ENCODE measurements around the gene POLR3E. TPM values are rescaled to one million over a fixed set of nuclear protein-coding genes. Genes with fewer than 3 reads are reported as not detected.
A peak's percentile ranks its signal among the peaks of the same experiment; 100 is the strongest.

Gene POLR3E
- total RNA-seq, 1 experiment from 2014 or later: 54.6 TPM

- peak; percentile 49 for DNase-seq
- H3K4me1 ChIP-seq (ENCODE audit: low read length): peaks cover 49% of the 10 kb centered on the region
- no peaks in the 10 kb centered on the region for H3K36me3 ChIP-seq (ENCODE audit: insufficient read depth, low read length)
- peak overlapping the region; percentile 76 for H3K4me2 ChIP-seq (ENCODE audit: low read depth, low read length, poor library complexity, severe bottlenecking)
- H4K20me1 ChIP-seq (ENCODE audit: insufficient read depth, low read depth, low read length): no peaks in the 10 kb centered on the region
- peak overlapping the region; percentile 91 for H3K9ac ChIP-seq (ENCODE audit: low read length)
- H3K79me2 ChIP-seq (ENCODE audit: low read length): peaks cover 60% of the 10 kb centered on the region
- H3K27me3 ChIP-seq (ENCODE audit: low read length): no peaks in the 10 kb centered on the region
- H2AFZ ChIP-seq (ENCODE audit: low read length): peak overlapping the region; percentile 13; the same call in 1 of the 2 replicates
- H3K4me3 ChIP-seq (ENCODE audit: low read length): peak overlapping the region; percentile 83
- 0 out of 2 replicates have a peak overlapping the region, but pooled peaks have one; percentile 4 for H3K27ac ChIP-seq (ENCODE audit: low read length)
- no peaks in the 10 kb centered on the region for H3K9me2 ChIP-seq (replicated peaks; ENCODE audit: insufficient read depth, low read length)
- no peaks in the 10 kb centered on the region for H3K9me3 ChIP-seq (ENCODE audit: low read length)
Measured at GRCh38 chr16:22372882-22373661, 75.9 kb downstream of the POLR3E start.

- H3K27me3 ChIP-seq (ENCODE audit: low read length): no peaks in the 10 kb centered on the region
- DNase-seq: peak; percentile 70
- no peak overlapping the region for H3K27ac ChIP-seq (ENCODE audit: low read length)
- H3K4me2 ChIP-seq (ENCODE audit: low read depth, low read length, poor library complexity, severe bottlenecking): peak overlapping the region; percentile 76
- H2AFZ ChIP-seq (ENCODE audit: low read length): peak overlapping the region; percentile 13; the same call in 1 of the 2 replicates
- H3K9me3 ChIP-seq (ENCODE audit: low read length): no peaks in the 10 kb centered on the region
- peaks cover 49% of the 10 kb centered on the region for H3K4me1 ChIP-seq (ENCODE audit: low read length)
- no peaks in the 10 kb centered on the region for H4K20me1 ChIP-seq (ENCODE audit: insufficient read depth, low read depth, low read length)
- H3K36me3 ChIP-seq (ENCODE audit: insufficient read depth, low read length): no peaks in the 10 kb centered on the region
- H3K4me3 ChIP-seq (ENCODE audit: low read length): peak overlapping the region; percentile 83
- H3K79me2 ChIP-seq (ENCODE audit: low read length): peaks cover 53% of the 10 kb centered on the region
- peak overlapping the region; percentile 91 for H3K9ac ChIP-seq (ENCODE audit: low read length)
- no peaks in the 10 kb centered on the region for H3K9me2 ChIP-seq (replicated peaks; ENCODE audit: insufficient read depth, low read length)
Measured at GRCh38 chr16:22373662-22374310, 76.6 kb downstream of the POLR3E start.

GRCh38 chr16:22374311-22375116 is 77.3 kb downstream of the POLR3E start, which contains the start of gene CDR2:
TSS of gene CDR2 (minus strand) at chr16:22374619. CDS start at chr16:22374309, 310 bp downstream.
- peak within 1 kb of the TSS; percentile 90 for H2AFZ ChIP-seq (ENCODE audit: low read length)
- H4K20me1 ChIP-seq (ENCODE audit: insufficient read depth, low read depth, low read length): no peaks in the 10 kb centered on the region
- peak within 1 kb of the TSS; percentile 83 for H3K4me3 ChIP-seq (ENCODE audit: low read length)
- H3K36me3 ChIP-seq (ENCODE audit: insufficient read depth, low read length): no peaks in the 10 kb centered on the region
- H3K9me3 ChIP-seq (ENCODE audit: low read length): no peaks in the 10 kb centered on the region
- peak within 1 kb of the TSS; percentile 91 for H3K9ac ChIP-seq (ENCODE audit: low read length)
- peak; percentile 99 for DNase-seq
- no peak within 1 kb of the TSS for H3K27ac ChIP-seq (ENCODE audit: low read length)
- H3K9me2 ChIP-seq (replicated peaks; ENCODE audit: insufficient read depth, low read length): no peaks in the 10 kb centered on the region
- no peaks in the 10 kb centered on the region for H3K27me3 ChIP-seq (ENCODE audit: low read length)
- peak within 1 kb of the TSS; percentile 92 for H3K4me2 ChIP-seq (ENCODE audit: low read depth, low read length, poor library complexity, severe bottlenecking)
- peaks cover 43% of the 10 kb centered on the region for H3K4me1 ChIP-seq (ENCODE audit: low read length)
- peaks cover 45% of the 10 kb centered on the region for H3K79me2 ChIP-seq (ENCODE audit: low read length)

DNA sequence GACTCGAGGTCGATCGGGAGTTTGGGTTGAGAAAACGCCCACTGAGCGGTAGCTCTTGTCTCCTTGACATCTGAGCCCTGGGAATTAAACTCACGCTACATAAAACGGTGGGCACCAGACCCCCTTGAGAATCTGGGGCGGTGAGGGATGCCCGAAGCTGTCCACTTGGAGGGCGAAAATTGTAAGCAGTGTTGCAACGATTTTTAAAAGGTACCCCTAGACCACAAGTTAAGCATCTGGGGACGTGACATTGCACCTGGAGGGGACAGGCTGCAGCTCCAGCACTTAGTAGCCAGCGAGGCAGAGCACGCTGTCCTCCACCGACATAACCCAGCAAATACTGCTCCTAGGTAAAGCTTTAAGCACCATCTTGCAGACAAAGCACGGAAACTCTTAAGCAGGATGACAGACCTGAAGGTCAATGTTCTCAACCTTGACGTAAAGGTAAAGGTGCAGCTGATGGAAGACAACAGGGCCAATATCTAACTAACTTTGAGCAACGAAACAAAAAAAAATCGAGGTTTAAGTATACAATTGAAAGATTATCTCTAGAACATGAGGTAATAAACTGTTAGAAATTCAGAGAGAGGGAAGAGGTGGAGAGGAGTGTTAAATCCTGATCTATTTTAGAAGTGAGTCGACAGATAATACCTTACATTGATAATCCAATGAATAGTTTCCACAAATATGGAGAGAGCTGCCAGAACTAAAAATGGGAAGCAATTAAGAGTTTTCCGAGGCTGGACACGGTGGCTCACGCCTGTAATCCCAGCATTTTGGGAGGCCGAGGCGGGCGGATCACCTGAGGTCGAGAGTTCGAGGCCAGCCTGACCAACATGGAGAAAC is 78.1 kb downstream of the POLR3E start:
- no peak overlapping the region for H3K27ac ChIP-seq (ENCODE audit: low read length)
- H3K36me3 ChIP-seq (ENCODE audit: insufficient read depth, low read length): no peaks in the 10 kb centered on the region
- H3K27me3 ChIP-seq (ENCODE audit: low read length): no peaks in the 10 kb centered on the region
- no peaks in the 10 kb centered on the region for H4K20me1 ChIP-seq (ENCODE audit: insufficient read depth, low read depth, low read length)
- H3K4me1 ChIP-seq (ENCODE audit: low read length): peaks cover 35% of the 10 kb centered on the region
- DNase-seq: peak; percentile 58
- H3K4me3 ChIP-seq (ENCODE audit: low read length): peak overlapping the region; percentile 83
- H3K9ac ChIP-seq (ENCODE audit: low read length): peak overlapping the region; percentile 75
- peak overlapping the region; percentile 90 for H2AFZ ChIP-seq (ENCODE audit: low read length)
- H3K9me3 ChIP-seq (ENCODE audit: low read length): no peaks in the 10 kb centered on the region
- H3K79me2 ChIP-seq (ENCODE audit: low read length): peaks cover 37% of the 10 kb centered on the region
- no peaks in the 10 kb centered on the region for H3K9me2 ChIP-seq (replicated peaks; ENCODE audit: insufficient read depth, low read length)
- H3K4me2 ChIP-seq (ENCODE audit: low read depth, low read length, poor library complexity, severe bottlenecking): peak overlapping the region; percentile 92

DNA sequence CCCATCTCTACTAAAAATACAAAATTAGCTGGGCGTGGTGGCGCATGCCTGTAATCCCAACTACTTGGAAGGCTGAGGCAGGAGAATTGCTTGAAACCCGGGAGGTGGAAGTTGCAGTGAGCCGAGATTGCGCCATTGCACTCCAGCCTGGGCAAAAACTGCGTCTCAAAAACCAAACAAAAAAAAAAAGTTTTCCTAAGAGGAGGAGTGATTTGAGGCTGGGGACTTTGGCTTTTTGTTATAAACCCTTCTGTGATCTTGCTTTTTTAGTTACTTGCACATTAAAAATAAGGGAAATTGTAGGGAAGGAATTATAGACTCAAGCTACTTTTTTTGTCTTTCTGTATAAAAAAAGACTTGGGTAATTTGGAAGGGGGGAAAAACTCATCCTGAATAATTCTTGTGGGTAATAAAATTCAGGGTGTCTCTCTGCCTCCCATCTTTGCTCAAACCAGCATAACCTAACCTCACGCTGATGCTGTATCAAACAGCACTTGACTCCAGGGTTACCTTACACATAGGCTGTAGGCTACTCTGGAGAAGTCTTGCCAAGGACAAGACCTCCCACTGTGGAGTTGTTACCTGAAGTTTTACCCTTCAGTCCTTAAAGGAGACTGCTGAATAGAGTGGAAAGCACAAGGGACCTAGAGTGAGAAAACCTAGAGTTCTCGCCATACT is 78.9 kb downstream of the POLR3E start:
- H2AFZ ChIP-seq (ENCODE audit: low read length): no peak overlapping the region
- no peak overlapping the region for H3K4me3 ChIP-seq (ENCODE audit: low read length)
- no peaks in the 10 kb centered on the region for H3K9me2 ChIP-seq (replicated peaks; ENCODE audit: insufficient read depth, low read length)
- no peak overlapping the region for H3K27ac ChIP-seq (ENCODE audit: low read length)
- H4K20me1 ChIP-seq (ENCODE audit: insufficient read depth, low read depth, low read length): no peaks in the 10 kb centered on the region
- no peak overlapping the region for H3K4me2 ChIP-seq (ENCODE audit: low read depth, low read length, poor library complexity, severe bottlenecking)
- no peaks in the 10 kb centered on the region for H3K9me3 ChIP-seq (ENCODE audit: low read length)
- H3K79me2 ChIP-seq (ENCODE audit: low read length): peaks cover 31% of the 10 kb centered on the region
- H3K9ac ChIP-seq (ENCODE audit: low read length): no peak overlapping the region
- no peaks in the 10 kb centered on the region for H3K27me3 ChIP-seq (ENCODE audit: low read length)
- no peak for DNase-seq
- H3K4me1 ChIP-seq (ENCODE audit: low read length): peaks cover 29% of the 10 kb centered on the region
- H3K36me3 ChIP-seq (ENCODE audit: insufficient read depth, low read length): no peaks in the 10 kb centered on the region

DNA sequence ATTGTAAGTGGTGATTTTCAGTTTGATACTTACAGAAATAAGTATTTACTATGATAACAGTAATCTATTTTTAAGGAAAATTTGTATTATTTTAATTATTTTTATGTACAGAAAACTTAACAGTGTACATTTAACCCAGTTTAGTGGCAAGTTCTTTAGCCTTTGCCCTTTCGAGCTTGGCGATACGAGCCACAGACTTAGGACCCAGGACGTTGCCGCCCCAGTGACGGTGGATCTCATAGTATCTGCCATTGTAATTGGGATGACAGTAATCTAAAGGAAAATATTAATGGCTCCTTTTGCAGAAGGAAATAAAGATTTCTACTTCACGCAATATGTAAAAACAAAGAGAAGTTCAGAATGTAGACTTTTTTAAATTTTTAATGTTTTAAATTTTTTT is 82.4 kb downstream of the POLR3E start:
- H3K36me3 ChIP-seq (ENCODE audit: insufficient read depth, low read length): no peaks in the 10 kb centered on the region
- no peaks in the 10 kb centered on the region for H3K79me2 ChIP-seq (ENCODE audit: low read length)
- H3K27me3 ChIP-seq (ENCODE audit: low read length): no peaks in the 10 kb centered on the region
- H3K4me2 ChIP-seq (ENCODE audit: low read depth, low read length, poor library complexity, severe bottlenecking): no peak overlapping the region
- peaks cover 9% of the 10 kb centered on the region for H3K4me1 ChIP-seq (ENCODE audit: low read length)
- DNase-seq: no peak
- no peak overlapping the region for H3K4me3 ChIP-seq (ENCODE audit: low read length)
- no peaks in the 10 kb centered on the region for H4K20me1 ChIP-seq (ENCODE audit: insufficient read depth, low read depth, low read length)
- no peak overlapping the region for H3K27ac ChIP-seq (ENCODE audit: low read length)
- H3K9ac ChIP-seq (ENCODE audit: low read length): no peak overlapping the region
- no peak overlapping the region for H2AFZ ChIP-seq (ENCODE audit: low read length)
- no peaks in the 10 kb centered on the region for H3K9me3 ChIP-seq (ENCODE audit: low read length)
- no peaks in the 10 kb centered on the region for H3K9me2 ChIP-seq (replicated peaks; ENCODE audit: insufficient read depth, low read length)

DNA sequence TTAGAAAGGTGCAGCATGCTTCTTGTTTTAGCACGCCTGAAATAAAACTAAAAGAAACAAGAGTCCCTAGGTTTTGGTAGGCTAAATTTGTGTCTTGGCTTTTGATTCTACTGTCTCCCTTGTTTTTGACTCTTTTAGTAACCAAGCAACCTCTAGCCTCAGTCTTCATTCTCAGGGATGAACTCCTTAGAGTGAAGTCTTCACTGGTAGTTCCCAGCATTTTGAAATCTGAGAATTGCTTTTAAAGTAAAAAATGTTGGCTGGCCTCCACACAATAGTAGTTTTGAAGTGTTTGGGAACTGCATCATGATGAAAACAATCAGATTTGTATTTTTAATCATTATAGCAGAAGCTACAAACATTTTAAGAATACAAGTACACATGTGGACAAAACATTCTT is 83.3 kb downstream of the POLR3E start:
- Histone ChIP-seq H2AFZ (ENCODE audit: low read length) (no peak overlapping the region), H3K36me3 (ENCODE audit: insufficient read depth, low read length) (no peaks in the 10 kb centered on the region), H3K4me3 (ENCODE audit: low read length) (no peak overlapping the region), H3K9ac (ENCODE audit: low read length) (no peak overlapping the region), H3K4me1 (ENCODE audit: low read length) (peaks cover 1% of the 10 kb centered on the region), H3K4me2 (ENCODE audit: low read depth, low read length, poor library complexity, severe bottlenecking) (no peak overlapping the region), H3K27ac (ENCODE audit: low read length) (no peak overlapping the region), H3K9me2 (replicated peaks; ENCODE audit: insufficient read depth, low read length) (no peaks in the 10 kb centered on the region), H4K20me1 (ENCODE audit: insufficient read depth, low read depth, low read length) (no peaks in the 10 kb centered on the region), H3K79me2 (ENCODE audit: low read length) (no peaks in the 10 kb centered on the region), H3K27me3 (ENCODE audit: low read length) (no peaks in the 10 kb centered on the region), H3K9me3 (ENCODE audit: low read length) (no peaks in the 10 kb centered on the region)
- DNase-seq: no peak

Data from Karpas-422 (cell line).